ENCODE data around the gene GVQW3. TPM values are rescaled to one million over a fixed set of nuclear protein-coding genes. Genes with fewer than 3 reads are reported as not detected.

GVQW3 gene
- total and polyA plus RNA-seq, 2 of the 13 experiments (the other 11 are each of a cell fraction or from before 2014, with no cell fraction given): 5.0 to 5.6 TPM

GRCh38 chr11:76445121-76446084 lies 64.3 kb downstream of the GVQW3 start (continued):
- TF ChIP-seq MAFG (CRISPR knock-in tag; IDR thresholded peaks at IDR 0.05): no peak
- TF ChIP-seq, protein P1, sequence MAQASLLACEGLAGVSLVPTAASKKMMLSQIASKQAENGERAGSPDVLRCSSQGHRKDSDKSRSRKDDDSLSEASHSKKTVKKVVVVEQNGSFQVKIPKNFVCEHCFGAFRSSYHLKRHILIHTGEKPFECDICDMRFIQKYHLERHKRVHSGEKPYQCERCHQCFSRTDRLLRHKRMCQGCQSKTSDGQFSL (CRISPR knock-in tag; IDR thresholded peaks at IDR 0.05): no peak
- TF ChIP-seq ZNF564 (CRISPR knock-in tag; IDR thresholded peaks at IDR 0.05): 0 out of 2 replicates have a peak, but pooled peaks have one; percentile 53
- 0 out of 2 replicates have a peak, but pooled peaks have one; percentile 11 for TF ChIP-seq ZNF746 (CRISPR knock-in tag; IDR thresholded peaks at IDR 0.05)
- TF ChIP-seq BCL3 (CRISPR knock-in tag; IDR thresholded peaks at IDR 0.05): no peak; the same call in 1 of the 2 replicates
- no peak for TF ChIP-seq ZNF761 (CRISPR knock-in tag; conservative IDR thresholded peaks at IDR 0.05)
- TF ChIP-seq ATF4 (CRISPR knock-in tag; IDR thresholded peaks at IDR 0.05): no peak
- TF ChIP-seq ZSCAN31 (CRISPR knock-in tag; IDR thresholded peaks at IDR 0.05; ENCODE audit: low read depth): peak; percentile 51; the same call in 1 of the 2 replicates
- no peak for TF ChIP-seq CEBPZ (IDR thresholded peaks at IDR 0.05; ENCODE audit: low read length)
- TF ChIP-seq PHF5A (CRISPR knock-in tag; IDR thresholded peaks at IDR 0.05; ENCODE audit: low read depth, unreplicated experiment): no peak
- TF ChIP-seq KAT7 (CRISPR knock-in tag; IDR thresholded peaks at IDR 0.05; ENCODE audit: borderline replicate concordance): no peak
- TF ChIP-seq EEA1 (CRISPR knock-in tag; IDR thresholded peaks at IDR 0.05; ENCODE audit: borderline replicate concordance): no peak
- no peak for TF ChIP-seq ZNF224 (CRISPR knock-in tag; IDR thresholded peaks at IDR 0.05)
- 0 out of 2 replicates have a peak, but pooled peaks have one; percentile 1 for TF ChIP-seq STAG1 (CRISPR knock-in tag; IDR thresholded peaks at IDR 0.05)
- TF ChIP-seq, protein P2, sequence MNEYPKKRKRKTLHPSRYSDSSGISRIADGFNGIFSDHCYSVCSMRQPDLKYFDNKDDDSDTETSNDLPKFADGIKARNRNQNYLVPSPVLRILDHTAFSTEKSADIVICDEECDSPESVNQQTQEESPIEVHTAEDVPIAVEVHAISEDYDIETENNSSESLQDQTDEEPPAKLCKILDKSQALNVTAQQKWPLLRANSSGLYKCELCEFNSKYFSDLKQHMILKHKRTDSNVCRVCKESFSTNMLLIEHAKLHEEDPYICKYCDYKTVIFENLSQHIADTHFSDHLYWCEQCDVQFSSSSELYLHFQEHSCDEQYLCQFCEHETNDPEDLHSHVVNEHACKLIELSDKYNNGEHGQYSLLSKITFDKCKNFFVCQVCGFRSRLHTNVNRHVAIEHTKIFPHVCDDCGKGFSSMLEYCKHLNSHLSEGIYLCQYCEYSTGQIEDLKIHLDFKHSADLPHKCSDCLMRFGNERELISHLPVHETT (CRISPR knock-in tag; conservative IDR thresholded peaks at IDR 0.05): no peak
- TF ChIP-seq NFE2L1 (CRISPR knock-in tag; IDR thresholded peaks at IDR 0.05; ENCODE audit: borderline replicate concordance): no peak
